ENCODE results near the gene ABITRAM. TPM values are rescaled to one million over a fixed set of nuclear protein-coding genes. Genes with fewer than 3 reads are reported as not detected.

The ABITRAM gene
- total RNA-seq, 6 experiments from 2014 or later: 5.2 to 8.3 (median 6.8) TPM

- no peaks in the 10 kb centered on the region for H3K36me3 ChIP-seq
- TF ChIP-seq CTCF (IDR thresholded peaks at IDR 0.05) (no peak), POLR2A (IDR thresholded peaks at IDR 0.05) (no peak)
- no peak overlapping the region for H3K4me3 ChIP-seq
- H3K9me3 ChIP-seq: no peaks in the 10 kb centered on the region
- H3K4me1 ChIP-seq: no peaks in the 10 kb centered on the region
- ATAC-seq: no peak
- no peaks in the 10 kb centered on the region for H3K27me3 ChIP-seq
- H3K27ac ChIP-seq: no peak overlapping the region
- intact Hi-C loops (cut with DNase I): no loop called here
- 68% methylated on average over 3 of the region's 3 CpGs for WGBS (ENCODE audit: insufficient coverage, low coverage, low lambda C conversion rate, missing lambda C conversion rate)
- DNase-seq: no peak
These were observed 38.0 kb downstream of the ABITRAM start for GRCh38 chr9:108972186-108972585.

GRCh38 chr9:108972626-108973209 is 38.5 kb downstream of the ABITRAM start:
- Histone ChIP-seq H3K27ac (no peak overlapping the region), H3K4me1 (no peaks in the 10 kb centered on the region), H3K36me3 (no peaks in the 10 kb centered on the region), H3K4me3 (no peak overlapping the region), H3K27me3 (no peaks in the 10 kb centered on the region), H3K9me3 (no peaks in the 10 kb centered on the region)
- DNase-seq (no peak), ATAC-seq (no peak)
- intact Hi-C loops (cut with DNase I): no loop called here
- 46% methylated on average over 2 of the region's 2 CpGs for WGBS (ENCODE audit: insufficient coverage, low coverage, low lambda C conversion rate, missing lambda C conversion rate)
- TF ChIP-seq CTCF (IDR thresholded peaks at IDR 0.05) (no peak), POLR2A (IDR thresholded peaks at IDR 0.05) (no peak)

GRCh38 chr9:108973895-108974294 is 39.7 kb downstream of the ABITRAM start:
- Histone ChIP-seq H3K4me1 (no peaks in the 10 kb centered on the region), H3K4me3 (no peak overlapping the region), H3K27me3 (no peaks in the 10 kb centered on the region), H3K36me3 (no peaks in the 10 kb centered on the region), H3K27ac (no peak overlapping the region), H3K9me3 (no peaks in the 10 kb centered on the region)
- DNase-seq: no peak
- TF ChIP-seq CTCF (IDR thresholded peaks at IDR 0.05): no peak
- TF ChIP-seq POLR2A (IDR thresholded peaks at IDR 0.05): no peak
- intact Hi-C loops (cut with DNase I): no loop called here
- ATAC-seq: no peak
- 79% methylated on average over 5 of the region's 5 CpGs for WGBS (ENCODE audit: insufficient coverage, low coverage, low lambda C conversion rate, missing lambda C conversion rate)

- no peak for DNase-seq
- Histone ChIP-seq H3K36me3 (no peaks in the 10 kb centered on the region), H3K27ac (no peak overlapping the region), H3K4me3 (no peak overlapping the region), H3K27me3 (no peaks in the 10 kb centered on the region), H3K9me3 (no peaks in the 10 kb centered on the region), H3K4me1 (no peaks in the 10 kb centered on the region)
- intact Hi-C loops (cut with DNase I): no loop called here
- TF ChIP-seq POLR2A (IDR thresholded peaks at IDR 0.05): no peak
- no peak for TF ChIP-seq CTCF (IDR thresholded peaks at IDR 0.05)
- no peak for ATAC-seq
- 16% methylated on average over 1 of the region's 1 CpG for WGBS (ENCODE audit: insufficient coverage, low coverage, low lambda C conversion rate, missing lambda C conversion rate)
These were observed 44.0 kb downstream of the ABITRAM start for GRCh38 chr9:108978205-108978604.

- ATAC-seq: no peak
- no peak for TF ChIP-seq CTCF (IDR thresholded peaks at IDR 0.05)
- TF ChIP-seq POLR2A (IDR thresholded peaks at IDR 0.05): no peak
- WGBS (ENCODE audit: insufficient coverage, low coverage, low lambda C conversion rate, missing lambda C conversion rate): 100% methylated on average over 2 of the region's 2 CpGs
These were observed 46.7 kb downstream of the ABITRAM start for GRCh38 chr9:108980893-108981292.

More at GRCh38 chr9:108980893-108981292, 46.7 kb downstream of the ABITRAM start:
- no peak for DNase-seq
- intact Hi-C loops (cut with DNase I): no loop called here
- Histone ChIP-seq H3K4me3 (no peak overlapping the region), H3K9me3 (no peaks in the 10 kb centered on the region), H3K36me3 (no peaks in the 10 kb centered on the region), H3K4me1 (no peaks in the 10 kb centered on the region), H3K27me3 (no peaks in the 10 kb centered on the region), H3K27ac (no peak overlapping the region)
